HEK293T (cell line): ENCODE data around the gene SLC10A4.

Source experiments
- ARNT ChIP-seq: fragments of 450-650 bp; IDR thresholded peaks from 2 replicates; pipeline ENCODE4 v1.6.1; 2017; ENCODE audit warnings: mild to moderate bottlenecking
- BHLHE40 ChIP-seq: fragments of 450-650 bp; IDR thresholded peaks from 2 replicates; pipeline ENCODE4 v1.6.1; 2016; ENCODE audit warnings: mild to moderate bottlenecking, moderate library complexity, borderline replicate concordance
- CTBP1 ChIP-seq: fragments of 450-650 bp; IDR thresholded peaks from 2 replicates; pipeline ENCODE4 v1.6.1; 2016; ENCODE audit warnings: borderline replicate concordance
- FOXA1 ChIP-seq: fragments of 450-650 bp; IDR thresholded peaks from 2 replicates; pipeline ENCODE4 v1.6.1; 2016; ENCODE audit warnings: mild to moderate bottlenecking
- FOXM1 ChIP-seq: fragments of 450-650 bp; IDR thresholded peaks from 2 replicates; pipeline ENCODE4 v1.6.1; 2017; ENCODE audit warnings: mild to moderate bottlenecking, borderline replicate concordance
- L3MBTL2 ChIP-seq: fragments of 450-650 bp; conservative IDR thresholded peaks from 2 replicates; pipeline ENCODE4 v1.6.1; 2016; ENCODE audit warnings: mild to moderate bottlenecking
- NFRKB ChIP-seq: fragments of 450-650 bp; IDR thresholded peaks from 2 replicates; pipeline ENCODE4 v1.6.1; 2016; ENCODE audit warnings: mild to moderate bottlenecking, moderate library complexity

DNA sequence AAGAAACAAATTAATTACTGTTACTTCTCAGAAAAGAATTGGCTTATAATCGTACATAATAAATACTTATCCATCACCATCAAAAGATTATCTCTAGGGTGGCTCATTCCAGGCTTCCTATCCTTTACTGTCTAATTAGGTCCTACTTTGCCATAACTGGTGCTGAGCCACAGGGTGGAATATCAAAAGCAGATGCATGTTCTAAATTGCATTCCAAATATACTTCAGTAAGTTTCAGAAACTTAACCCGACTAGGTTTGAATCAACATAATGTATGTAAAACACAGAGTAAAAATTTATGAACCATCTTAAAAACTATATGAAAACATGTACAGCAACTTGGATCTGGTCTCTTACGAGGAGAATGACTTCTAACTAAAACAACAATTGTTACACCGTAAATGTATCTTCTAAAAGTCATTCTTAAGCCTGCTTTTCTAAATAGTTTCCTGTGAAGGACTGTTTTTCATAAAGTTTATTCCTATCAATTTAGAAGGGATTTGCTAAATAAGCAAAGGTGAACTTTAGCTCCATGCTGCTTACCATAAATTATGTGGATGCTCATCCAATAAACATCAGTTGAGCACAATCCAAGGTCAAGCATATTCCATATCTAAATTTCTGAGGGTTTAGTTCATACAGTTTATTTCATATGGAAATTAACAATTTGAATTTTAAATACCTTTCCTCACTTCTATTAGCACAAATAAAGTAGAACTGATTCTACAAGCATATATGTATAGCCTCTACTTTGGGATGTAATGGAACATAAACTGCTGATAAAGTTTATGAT lies 20.3 kb downstream of the SLC10A4 start:
- TF ChIP-seq ARNT (no peak), FOXA1 (no peak), CTBP1 (no peak), FOXM1 (no peak), L3MBTL2 (no peak), NFRKB (no peak), BHLHE40 (no peak)
